Trophoblast cell (in vitro differentiated cells and primary cell): Measurements from ENCODE around the gene DNMBP.
A peak's percentile ranks its signal among the peaks of the same experiment; 100 is the strongest.

Source experiments
- DNase-seq, 2 donors: peaks; one replicate each; pipeline ENCODE4 v3.0.0-alpha.2; 2016
- H2AFZ ChIP-seq: 2 replicates; pipeline ENCODE4 v1.6.1; 2013; ENCODE audit warnings: low read length, moderate library complexity, mild to moderate bottlenecking; ENCODE audit not compliant: insufficient read depth, poor library complexity
- H2AK5ac ChIP-seq: 2 replicates; pipeline ENCODE4 v1.6.1; 2013; ENCODE audit warnings: mild to moderate bottlenecking, low read length
- H2BK120ac ChIP-seq: 2 replicates; pipeline ENCODE4 v1.6.1; 2013; ENCODE audit warnings: low read length, mild to moderate bottlenecking, moderate library complexity; ENCODE audit not compliant: insufficient read depth, poor library complexity
- H2BK12ac ChIP-seq: 2 replicates; pipeline ENCODE4 v1.6.1; 2013; ENCODE audit warnings: mild to moderate bottlenecking, low read length, moderate library complexity
- H2BK5ac ChIP-seq: 2 replicates; pipeline ENCODE4 v1.6.1; 2013; ENCODE audit warnings: low read length, low read depth, moderate library complexity, mild to moderate bottlenecking; ENCODE audit not compliant: poor library complexity
- H3K14ac ChIP-seq: 2 replicates; pipeline ENCODE4 v1.6.1; 2013; ENCODE audit warnings: mild to moderate bottlenecking, low read length
- H3K18ac ChIP-seq: 2 replicates; pipeline ENCODE4 v1.6.1; 2013; ENCODE audit warnings: mild to moderate bottlenecking, low read length
- H3K23ac ChIP-seq: 2 replicates; pipeline ENCODE4 v1.6.1; 2013; ENCODE audit warnings: low read length
- H3K27ac ChIP-seq: 2 replicates; pipeline ENCODE4 v1.5.1; 2013; ENCODE audit warnings: low read depth, mild to moderate bottlenecking, inconsistent platforms, low read length, moderate library complexity
- H3K27me3 ChIP-seq: 2 replicates; pipeline ENCODE4 v1.6.1; 2013; ENCODE audit warnings: inconsistent platforms, mild to moderate bottlenecking, low read length, moderate library complexity; ENCODE audit not compliant: insufficient read depth
- H3K36me3 ChIP-seq, 2 experiments: 1 replicate in 1 of 2; 2 replicates in 1 of 2; pipeline ENCODE4 v1.6.1; 2013; ENCODE audit warnings: low read length in 2 of 2, mild to moderate bottlenecking in 2 of 2, moderate library complexity in 1 of 2; ENCODE audit not compliant: insufficient read depth in 2 of 2, control insufficient read depth in 1 of 2
- H3K4ac ChIP-seq: 2 replicates; pipeline ENCODE4 v1.6.1; 2013; ENCODE audit warnings: low read depth, mild to moderate bottlenecking, low read length, moderate library complexity
- H3K4me1 ChIP-seq, 2 experiments: 1 replicate in 1 of 2; 2 replicates in 1 of 2; pipeline ENCODE4 v1.6.1; 2013; ENCODE audit warnings: low read length in 2 of 2, mild to moderate bottlenecking in 2 of 2, moderate library complexity in 1 of 2; ENCODE audit not compliant: insufficient read depth in 2 of 2, control insufficient read depth in 1 of 2
- H3K4me2 ChIP-seq: 2 replicates; pipeline ENCODE4 v1.6.1; 2013; ENCODE audit warnings: inconsistent platforms, mild to moderate bottlenecking, low read length, moderate library complexity
- H3K4me3 ChIP-seq: 2 replicates; pipeline ENCODE4 v1.5.1; 2013; ENCODE audit warnings: mild to moderate bottlenecking, low read depth, low read length, inconsistent platforms
- H3K79me1 ChIP-seq: one replicate; pipeline ENCODE4 v1.6.1; 2013; ENCODE audit warnings: low read length
- H3K79me2 ChIP-seq: 2 replicates; pipeline ENCODE4 v1.6.1; 2013; ENCODE audit warnings: low read length, mild to moderate bottlenecking; ENCODE audit not compliant: control insufficient read depth, insufficient read depth, poor library complexity
- H3K9ac ChIP-seq: 2 replicates; pipeline ENCODE4 v1.6.1; 2013; ENCODE audit warnings: mild to moderate bottlenecking, low read length
- H3K9me3 ChIP-seq: 2 replicates; pipeline ENCODE4 v1.6.1; 2013; ENCODE audit warnings: low read depth, mild to moderate bottlenecking, control low read depth, inconsistent platforms, low read length; ENCODE audit not compliant: insufficient read depth
- H4K12ac ChIP-seq: 2 replicates; pipeline ENCODE4 v1.6.1; 2013; ENCODE audit warnings: low read depth, mild to moderate bottlenecking, low read length, moderate library complexity
- H4K8ac ChIP-seq: 2 replicates; pipeline ENCODE4 v1.6.1; 2013; ENCODE audit warnings: low read depth, mild to moderate bottlenecking, low read length, moderate library complexity
- H4K91ac ChIP-seq: one replicate; pipeline ENCODE4 v1.6.1; 2013; ENCODE audit warnings: low read depth, mild to moderate bottlenecking, low read length, moderate library complexity
- WGBS: extraction: QIAGEN DNeasy Blood & Tissue Kit; methylation state at CpG from one replicate; pipeline ENCODE4 v1.1.7; 2013; ENCODE audit warnings: missing lambda C conversion rate; ENCODE audit not compliant: insufficient read length, insufficient coverage; ENCODE audit errors: extremely low coverage; 5-methylcytosine and 5-hydroxymethylcytosine counted together

Gene DNMBP

GRCh38 chr10:99920901-99921300, 88.8 kb downstream of the DNMBP start:
- WGBS = no CpG with 5 or more reads among the region's 4 CpGs
- no peak overlapping the region for H3K4ac ChIP-seq
- no peak overlapping the region for H2AFZ ChIP-seq
- peaks cover 1 to 4% of the 10 kb centered on the region in 2 experiments for H3K36me3 ChIP-seq
- no peak overlapping the region for H2BK120ac ChIP-seq
- no peak overlapping the region for H2BK5ac ChIP-seq
- no peak overlapping the region for H3K27ac ChIP-seq
- no peak overlapping the region for H3K14ac ChIP-seq
- H3K9ac ChIP-seq = no peak overlapping the region
- DNase-seq = no peak
- H4K8ac ChIP-seq = no peak overlapping the region
- H3K4me3 ChIP-seq = no peak overlapping the region
- H3K9me3 ChIP-seq = no peaks in the 10 kb centered on the region
- no peak overlapping the region for H4K12ac ChIP-seq
- no peak overlapping the region for H3K18ac ChIP-seq
- H2AK5ac ChIP-seq = no peak overlapping the region
- no peak overlapping the region for H4K91ac ChIP-seq
- H3K23ac ChIP-seq = no peak overlapping the region
- peaks cover 1% of the 10 kb centered on the region for H3K79me1 ChIP-seq
- H3K4me1 ChIP-seq = peaks cover 2 to 4% of the 10 kb centered on the region in 2 experiments
- H3K4me2 ChIP-seq = no peak overlapping the region
- peaks cover 2% of the 10 kb centered on the region for H3K79me2 ChIP-seq
- H2BK12ac ChIP-seq = no peak overlapping the region
- no peaks in the 10 kb centered on the region for H3K27me3 ChIP-seq

GRCh38 chr10:99920486-99920885, 89.3 kb downstream of the DNMBP start:
- no peak overlapping the region for H2BK12ac ChIP-seq
- no peak overlapping the region for H4K91ac ChIP-seq
- H3K4ac ChIP-seq = no peak overlapping the region
- H3K23ac ChIP-seq = no peak overlapping the region
- no peak for DNase-seq
- H3K79me1 ChIP-seq = peaks cover 1% of the 10 kb centered on the region
- no peak overlapping the region for H2BK120ac ChIP-seq
- H3K79me2 ChIP-seq = peaks cover 2% of the 10 kb centered on the region
- no peak overlapping the region for H4K12ac ChIP-seq
- no peaks in the 10 kb centered on the region for H3K9me3 ChIP-seq
- no CpG with 5 or more reads among the region's 5 CpGs for WGBS
- no peak overlapping the region for H2AFZ ChIP-seq
- H4K8ac ChIP-seq = no peak overlapping the region
- no peak overlapping the region for H2BK5ac ChIP-seq
- no peak overlapping the region for H2AK5ac ChIP-seq
- no peaks in the 10 kb centered on the region for H3K27me3 ChIP-seq
- H3K4me2 ChIP-seq = no peak overlapping the region
- no peak overlapping the region for H3K4me3 ChIP-seq
- H3K14ac ChIP-seq = no peak overlapping the region
- no peak overlapping the region for H3K9ac ChIP-seq
- H3K36me3 ChIP-seq = peaks cover 1 to 4% of the 10 kb centered on the region in 2 experiments
- H3K27ac ChIP-seq = no peak overlapping the region
- H3K18ac ChIP-seq = no peak overlapping the region
- peaks cover 2 to 4% of the 10 kb centered on the region in 2 experiments for H3K4me1 ChIP-seq

GRCh38 chr10:99917963-99918825, 91.6 kb downstream of the DNMBP start:
- Histone ChIP-seq H4K8ac (no peak overlapping the region), H3K27ac (peak overlapping the region; percentile 81), H3K4me2 (peak overlapping the region; percentile 59), H2BK5ac (no peak overlapping the region), H3K79me1 (peaks cover 7% of the 10 kb centered on the region), H2BK12ac (no peak overlapping the region), H2AFZ (no peak overlapping the region), H2AK5ac (no peak overlapping the region), H3K4ac (no peak overlapping the region), H3K23ac (no peak overlapping the region), H3K9me3 (no peaks in the 10 kb centered on the region), H3K9ac (no peak overlapping the region), H2BK120ac (no peak overlapping the region), H4K12ac (no peak overlapping the region), H3K14ac (no peak overlapping the region), H3K4me1 (peaks cover 11 to 13% of the 10 kb centered on the region in 2 experiments), H3K79me2 (peaks cover 2% of the 10 kb centered on the region), H3K4me3 (no peak overlapping the region), H4K91ac (no peak overlapping the region), H3K36me3 (peaks cover 1 to 4% of the 10 kb centered on the region in 2 experiments), H3K18ac (no peak overlapping the region), H3K27me3 (no peaks in the 10 kb centered on the region)
- DNase-seq = peak; percentile 16 to 47
- WGBS = no CpG with 5 or more reads among the region's 10 CpGs

- Histone ChIP-seq H2BK12ac (no peak overlapping the region), H3K79me1 (peaks cover 7% of the 10 kb centered on the region), H2BK5ac (no peak overlapping the region), H3K18ac (no peak overlapping the region), H2BK120ac (no peak overlapping the region), H2AK5ac (no peak overlapping the region), H3K79me2 (peaks cover 2% of the 10 kb centered on the region), H3K4ac (peak overlapping the region; percentile 75), H3K9ac (no peak overlapping the region), H3K23ac (no peak overlapping the region), H3K36me3 (peaks cover 1 to 4% of the 10 kb centered on the region in 2 experiments), H2AFZ (no peak overlapping the region), H4K12ac (no peak overlapping the region), H3K14ac (no peak overlapping the region), H3K27ac (no peak overlapping the region), H3K4me1 (peaks cover 11 to 14% of the 10 kb centered on the region in 2 experiments), H3K27me3 (no peaks in the 10 kb centered on the region), H4K8ac (no peak overlapping the region), H3K9me3 (no peaks in the 10 kb centered on the region), H3K4me3 (no peak overlapping the region), H3K4me2 (no peak overlapping the region), H4K91ac (no peak overlapping the region)
- WGBS = no CpG with 5 or more reads among the region's 5 CpGs
- DNase-seq = no peak
These were observed 93.0 kb downstream of the DNMBP start for GRCh38 chr10:99916776-99917175.
